A673 (cell line): ENCODE results near the gene CDC42SE2.

Experiments used
- EZH2 ChIP-seq: fragments of 200-600 bp; sonication (generic); IDR thresholded peaks from 2 replicates; pipeline ENCODE4 v1.6.1; 2017; ENCODE audit warnings: borderline replicate concordance, low read depth, mild to moderate bottlenecking, mixed read lengths, antibody characterized with exemption, low read length; ENCODE audit not compliant: poor library complexity, severe bottlenecking
- TF ChIP-seq, protein P1 (sequence below): fragments of 300-800, 200-600 bp; sonication (generic); conservative IDR thresholded peaks from 2 replicates; pipeline ENCODE4 v1.5.1; 2017; ENCODE audit warnings: low read depth, mild to moderate bottlenecking, antibody characterized with exemption, low read length, moderate library complexity, mixed read lengths

DNA sequence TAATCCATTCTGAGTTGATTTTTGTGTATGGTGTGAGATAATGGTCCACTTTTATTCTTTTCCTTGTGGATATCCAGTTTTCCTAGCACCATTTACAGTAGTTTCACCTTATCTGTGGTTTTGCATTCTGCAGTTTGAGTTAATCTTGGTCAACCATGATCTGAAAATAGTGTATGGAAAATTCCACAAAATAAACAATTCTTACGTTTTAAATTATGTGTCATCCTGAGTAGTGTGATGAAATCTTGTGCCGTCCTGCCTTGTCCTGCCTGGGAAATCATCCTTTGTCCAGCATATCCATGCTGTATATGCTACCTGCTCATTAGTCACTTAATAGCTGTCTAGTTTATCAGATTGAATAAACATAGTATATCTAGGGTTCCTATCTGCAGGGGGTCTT lies 42.1 kb downstream of the CDC42SE2 start:
- TF ChIP-seq, protein P1, sequence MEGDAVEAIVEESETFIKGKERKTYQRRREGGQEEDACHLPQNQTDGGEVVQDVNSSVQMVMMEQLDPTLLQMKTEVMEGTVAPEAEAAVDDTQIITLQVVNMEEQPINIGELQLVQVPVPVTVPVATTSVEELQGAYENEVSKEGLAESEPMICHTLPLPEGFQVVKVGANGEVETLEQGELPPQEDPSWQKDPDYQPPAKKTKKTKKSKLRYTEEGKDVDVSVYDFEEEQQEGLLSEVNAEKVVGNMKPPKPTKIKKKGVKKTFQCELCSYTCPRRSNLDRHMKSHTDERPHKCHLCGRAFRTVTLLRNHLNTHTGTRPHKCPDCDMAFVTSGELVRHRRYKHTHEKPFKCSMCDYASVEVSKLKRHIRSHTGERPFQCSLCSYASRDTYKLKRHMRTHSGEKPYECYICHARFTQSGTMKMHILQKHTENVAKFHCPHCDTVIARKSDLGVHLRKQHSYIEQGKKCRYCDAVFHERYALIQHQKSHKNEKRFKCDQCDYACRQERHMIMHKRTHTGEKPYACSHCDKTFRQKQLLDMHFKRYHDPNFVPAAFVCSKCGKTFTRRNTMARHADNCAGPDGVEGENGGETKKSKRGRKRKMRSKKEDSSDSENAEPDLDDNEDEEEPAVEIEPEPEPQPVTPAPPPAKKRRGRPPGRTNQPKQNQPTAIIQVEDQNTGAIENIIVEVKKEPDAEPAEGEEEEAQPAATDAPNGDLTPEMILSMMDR: no peak
- TF ChIP-seq EZH2: no peak
